GM10266 (cell line): ENCODE data around the gene PPP1R12C.
"Not testable (repeated sequence)": the region's sequence is repeated elsewhere in the genome, so short reads cannot be mapped to it uniquely, and the experiment has no call there.

Experiments used
- DNase-seq: peaks from one replicate; pipeline ENCODE4 v3.0.0; 2012; ENCODE audit errors: extremely low spot score
- CTCF ChIP-seq: IDR thresholded peaks from 2 replicates; pipeline ENCODE4 v1.5.1; 2012; ENCODE audit warnings: mild to moderate bottlenecking, low read depth; ENCODE audit not compliant: control insufficient read depth, insufficient read depth; ENCODE audit errors: missing control alignments

PPP1R12C gene

GRCh38 chr19:55066107-55066709, 51.2 kb downstream of the PPP1R12C start:
- no peak for DNase-seq
- no peak for TF ChIP-seq CTCF

GRCh38 chr19:55065516-55065915, 51.9 kb downstream of the PPP1R12C start:
- not testable (repeated sequence) for DNase-seq

GRCh38 chr19:55063492-55063843, 54.0 kb downstream of the PPP1R12C start:
- DNase-seq, result no peak
- TF ChIP-seq CTCF, result no peak

GRCh38 chr19:55062735-55063491, 54.5 kb downstream of the PPP1R12C start, which contains the start of gene RDH13:
Gene RDH13 (minus strand): TSS chr19:55063148. CDS start chr19:55063032, 116 bp downstream.
- DNase-seq, result peak; percentile 99
- no peak for TF ChIP-seq CTCF

- DNase-seq, result not testable (repeated sequence)
Measured at GRCh38 chr19:55060287-55060686, 57.1 kb downstream of the PPP1R12C start.

GRCh38 chr19:55058781-55059610, 58.4 kb downstream of the PPP1R12C start:
- no peak for TF ChIP-seq CTCF
- DNase-seq, result no peak

- TF ChIP-seq CTCF, result no peak
- DNase-seq, result no peak
Measured at GRCh38 chr19:55056827-55057226, 60.6 kb downstream of the PPP1R12C start.

- DNase-seq, result no peak
- TF ChIP-seq CTCF, result no peak
Measured at GRCh38 chr19:55053735-55054134, 63.7 kb downstream of the PPP1R12C start.
